GM19455 (cell line): ENCODE data around the gene MYO15B.
"Not testable (repeated sequence)": the region's sequence is repeated elsewhere in the genome, so short reads cannot be mapped to it uniquely, and the experiment has no call there.

Experiments used
- ATAC-seq: cut with Tn5 transposase; IDR thresholded peaks from one replicate; pipeline ENCODE4 v1.9.1; 2021; ENCODE audit not compliant: unreplicated experiment

MYO15B gene

GRCh38 chr17:75637143-75637538 lies 49.5 kb downstream of the MYO15B start:
- no peak for ATAC-seq

- ATAC-seq: no peak
Observed at GRCh38 chr17:75637551-75637950, 50.0 kb downstream of the MYO15B start.

GRCh38 chr17:75638039-75638438 lies 50.4 kb downstream of the MYO15B start:
- not testable (repeated sequence) for ATAC-seq

GRCh38 chr17:75638893-75639292 lies 51.3 kb downstream of the MYO15B start:
- no peak for ATAC-seq

- no peak for ATAC-seq
Observed at GRCh38 chr17:75639327-75639726, 51.7 kb downstream of the MYO15B start.

GRCh38 chr17:75639771-75640555 lies 52.4 kb downstream of the MYO15B start:
- ATAC-seq: no peak

- no peak for ATAC-seq
Observed at GRCh38 chr17:75640556-75641119, 53.0 kb downstream of the MYO15B start.

GRCh38 chr17:75641343-75641742 lies 53.7 kb downstream of the MYO15B start:
- ATAC-seq: no peak

GRCh38 chr17:75642182-75642783 lies 54.7 kb downstream of the MYO15B start:
- no peak for ATAC-seq

GRCh38 chr17:75642784-75643642 lies 55.4 kb downstream of the MYO15B start:
- ATAC-seq: no peak

GRCh38 chr17:75643643-75644017 lies 56.0 kb downstream of the MYO15B start:
- ATAC-seq: no peak

- no peak for ATAC-seq
Observed at GRCh38 chr17:75645501-75645888, 57.9 kb downstream of the MYO15B start.

GRCh38 chr17:75645889-75646637 lies 58.5 kb downstream of the MYO15B start:
- no peak for ATAC-seq

GRCh38 chr17:75646638-75646992 lies 59.0 kb downstream of the MYO15B start:
- ATAC-seq: no peak

- ATAC-seq: no peak
Observed at GRCh38 chr17:75647061-75647460, 59.5 kb downstream of the MYO15B start.

GRCh38 chr17:75647921-75648320 lies 60.3 kb downstream of the MYO15B start:
- no peak for ATAC-seq

- ATAC-seq: no peak
Observed at GRCh38 chr17:75649687-75650086, 62.1 kb downstream of the MYO15B start.

GRCh38 chr17:75650874-75651273 lies 63.3 kb downstream of the MYO15B start:
- no peak for ATAC-seq

GRCh38 chr17:75652341-75652740 lies 64.7 kb downstream of the MYO15B start:
- ATAC-seq: no peak

GRCh38 chr17:75652934-75653549 lies 65.4 kb downstream of the MYO15B start:
- no peak for ATAC-seq
